ENCODE results near the gene RHOV.

The RHOV gene

GRCh38 chr15:40853241-40853890 lies 20.7 kb downstream of the RHOV start:
- no peak overlapping the region for H3K4me3 ChIP-seq (ENCODE audit: low read depth, low read length)
- TF ChIP-seq CTCF (IDR thresholded peaks at IDR 0.05; ENCODE audit: low read depth, low read length, missing control alignments), result no peak
- DNase-seq (ENCODE audit: low read depth), result no peak

GRCh38 chr15:40852529-40852928 lies 21.5 kb downstream of the RHOV start:
- H3K4me3 ChIP-seq (ENCODE audit: low read depth, low read length), result no peak overlapping the region
- no peak for TF ChIP-seq CTCF (IDR thresholded peaks at IDR 0.05; ENCODE audit: low read depth, low read length, missing control alignments)
- DNase-seq (ENCODE audit: low read depth), result no peak

GRCh38 chr15:40850576-40851112 lies 23.4 kb downstream of the RHOV start:
- no peak overlapping the region for H3K4me3 ChIP-seq (ENCODE audit: low read depth, low read length)
- no peak for DNase-seq (ENCODE audit: low read depth)
- no peak for TF ChIP-seq CTCF (IDR thresholded peaks at IDR 0.05; ENCODE audit: low read depth, low read length, missing control alignments)

GRCh38 chr15:40847223-40847961 lies 26.6 kb downstream of the RHOV start:
- H3K4me3 ChIP-seq (ENCODE audit: low read depth, low read length), result no peak overlapping the region; the same call in 1 of the 2 replicates
- no peak for TF ChIP-seq CTCF (IDR thresholded peaks at IDR 0.05; ENCODE audit: low read depth, low read length, missing control alignments)
- DNase-seq (ENCODE audit: low read depth), result peak; percentile 59

GRCh38 chr15:40846841-40847222 lies 27.2 kb downstream of the RHOV start:
- TF ChIP-seq CTCF (IDR thresholded peaks at IDR 0.05; ENCODE audit: low read depth, low read length, missing control alignments), result no peak
- DNase-seq (ENCODE audit: low read depth), result no peak
- H3K4me3 ChIP-seq (ENCODE audit: low read depth, low read length), result no peak overlapping the region; the same call in 1 of the 2 replicates

GRCh38 chr15:40845511-40846284 lies 28.3 kb downstream of the RHOV start:
- no peak overlapping the region; the same call in 1 of the 2 replicates for H3K4me3 ChIP-seq (ENCODE audit: low read depth, low read length)
- TF ChIP-seq CTCF (IDR thresholded peaks at IDR 0.05; ENCODE audit: low read depth, low read length, missing control alignments), result no peak

More at GRCh38 chr15:40845511-40846284, 28.3 kb downstream of the RHOV start:
- no peak for DNase-seq (ENCODE audit: low read depth)
